HG03135 (cell line): Measurements from ENCODE around the gene MAP2.

Source experiments
- ATAC-seq: cut with Tn5 transposase; IDR thresholded peaks from one replicate; pipeline ENCODE4 v1.9.1; 2021; ENCODE audit warnings: mild to moderate bottlenecking, moderate library complexity; ENCODE audit not compliant: unreplicated experiment

Gene MAP2

DNA sequence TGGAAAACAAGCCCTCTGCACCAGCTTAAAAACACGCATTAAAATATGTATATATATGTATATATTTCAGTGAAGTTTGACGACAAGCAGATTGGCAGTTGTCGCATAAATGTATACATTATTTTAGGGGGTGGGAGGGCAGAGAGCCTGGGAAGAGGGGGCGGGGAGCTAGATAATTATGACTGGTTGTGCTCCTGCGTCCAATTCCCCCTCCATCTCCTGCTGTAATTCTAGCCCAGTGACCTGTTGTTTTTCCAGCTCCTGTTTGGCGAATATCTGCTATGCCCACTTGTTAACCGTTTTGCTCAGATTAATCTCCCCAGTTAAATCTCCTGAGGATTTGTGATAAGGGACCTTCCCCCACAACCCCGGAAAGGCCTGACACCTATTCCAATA lies 348.4 kb downstream of the MAP2 start:
- ATAC-seq, result no peak

GRCh38 chr2:209773377-209773776 lies 349.5 kb downstream of the MAP2 start:
- ATAC-seq, result no peak
